Activated naive CD4-positive, alpha-beta T cell treated with anti-CD3 and anti-CD28 coated beads for 36 hours (primary cell): Measurements from ENCODE around the gene CLCNKB. TPM values are rescaled to one million over a fixed set of nuclear protein-coding genes. Genes with fewer than 3 reads are reported as not detected.
"Not testable (repeated sequence)": the region's sequence is repeated elsewhere in the genome, so short reads cannot be mapped to it uniquely, and the experiment has no call there.

Source experiments
- CTCF ChIA-PET: fragments of 350-600 bp; sonication (Branson Sonifier 250); formaldehyde crosslinking; loops from one replicate; lab custom pipeline; 2021; ENCODE audit warnings: antibody characterized with exemption; lab: Charles Lee
- DNase-seq: peaks from one replicate; pipeline ENCODE4 v3.0.0-alpha.2; 2020
- H3K27ac Mint-ChIP-seq: one replicate; pipeline ENCODE4 v1.8.0; 2021; ENCODE audit warnings: mild to moderate bottlenecking, mixed read lengths
- H3K27me3 Mint-ChIP-seq: one replicate; pipeline ENCODE4 v1.8.0; 2021; ENCODE audit warnings: low read depth, mixed read lengths
- H3K36me3 Mint-ChIP-seq: one replicate; pipeline ENCODE4 v1.8.0; 2021; ENCODE audit warnings: low read depth, mixed read lengths
- H3K4me1 Mint-ChIP-seq: one replicate; pipeline ENCODE4 v1.8.0; 2021; ENCODE audit warnings: low read depth, mixed read lengths
- H3K4me3 Mint-ChIP-seq: one replicate; pipeline ENCODE4 v1.8.0; 2021; ENCODE audit warnings: mild to moderate bottlenecking, moderate library complexity, mixed read lengths
- H3K9me3 Mint-ChIP-seq: one replicate; pipeline ENCODE4 v1.8.0; 2021; ENCODE audit warnings: mixed read lengths
- intact Hi-C: fragments of 100-400 bp; cut with micrococcal nuclease; formaldehyde crosslinking; loops from one replicate; pipeline ENCODE4 v1.15.1; 2023
- total RNA-seq, 2 experiments: library from RNA; stranded (reverse); gene quantifications; one replicate each; pipeline ENCODE4 v1.2.3, GENCODE V29; 2021

Gene CLCNKB
- total RNA-seq, 2 experiments from 2014 or later: not detected

GRCh38 chr1:16055613-16056520 is 12.3 kb downstream of the CLCNKB start:
- H3K4me3 Mint-ChIP-seq: no peak overlapping the region
- H3K4me1 Mint-ChIP-seq: peaks cover 2% of the 10 kb centered on the region
- intact Hi-C loops: loop anchor here (1.0 kb wide), 4 partner anchors 47 to 264 kb away; no protein-coding TSS in a partner anchor
- no peaks in the 10 kb centered on the region for H3K27me3 Mint-ChIP-seq
- H3K27ac Mint-ChIP-seq: no peak overlapping the region
- H3K9me3 Mint-ChIP-seq: no peaks in the 10 kb centered on the region
- DNase-seq: peak; percentile 93
- H3K36me3 Mint-ChIP-seq: no peaks in the 10 kb centered on the region
- CTCF ChIA-PET: interaction anchor here (0.6 to 3.9 kb wide), 9 partner anchors 10 to 264 kb away, joined by 3 to 23 read pairs (median 4); partner anchors contain the start of gene SRARP

- not testable (repeated sequence) for H3K27me3 Mint-ChIP-seq, H3K4me3 Mint-ChIP-seq, H3K27ac Mint-ChIP-seq, H3K4me1 Mint-ChIP-seq, H3K9me3 Mint-ChIP-seq, H3K36me3 Mint-ChIP-seq, DNase-seq
- intact Hi-C loops: loop anchor here (1.0 kb wide), 4 partner anchors 47 to 264 kb away; no protein-coding TSS in a partner anchor
- CTCF ChIA-PET: interaction anchor here (0.6 to 3.2 kb wide), 8 partner anchors 11 to 265 kb away, joined by 3 to 17 read pairs (median 4); partner anchors contain the start of gene SRARP
These were observed 12.9 kb downstream of the CLCNKB start for GRCh38 chr1:16056521-16056912.

DNA sequence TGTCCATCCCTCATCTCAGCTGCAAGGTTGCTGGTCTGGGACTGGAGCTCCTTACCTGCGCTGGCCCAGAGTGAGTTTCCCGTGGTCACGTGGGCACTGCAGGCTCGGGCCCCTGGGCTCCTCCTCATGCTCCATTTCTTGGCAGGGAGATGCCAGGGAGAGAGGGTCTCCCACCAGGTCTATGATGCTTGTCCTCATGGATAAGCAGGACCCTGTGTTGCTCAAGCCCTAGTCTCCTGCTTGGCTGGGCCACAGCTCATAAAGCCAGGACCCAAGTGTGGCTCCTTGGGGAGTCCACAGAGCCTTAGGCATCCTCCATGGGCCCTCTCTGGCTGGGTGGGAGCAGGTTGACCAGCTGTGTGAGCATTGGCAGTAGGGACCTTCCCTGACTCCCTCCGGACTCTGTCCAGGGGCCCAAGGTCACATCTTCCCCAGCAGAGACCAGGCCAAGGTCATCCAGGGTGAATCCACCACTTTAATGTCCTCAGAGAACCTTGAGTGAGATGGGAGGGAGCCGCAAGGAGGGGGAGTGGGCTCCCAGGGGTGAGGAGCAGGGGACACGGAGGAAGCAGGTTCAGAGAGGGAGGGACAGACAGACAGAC is 13.8 kb downstream of the CLCNKB start:
- not testable (repeated sequence) for H3K9me3 Mint-ChIP-seq, H3K4me3 Mint-ChIP-seq, H3K27ac Mint-ChIP-seq, H3K27me3 Mint-ChIP-seq, H3K36me3 Mint-ChIP-seq, DNase-seq, H3K4me1 Mint-ChIP-seq
- intact Hi-C loops: loop anchor here (1.0 kb wide), 1 partner anchor 24 kb away; no protein-coding TSS in a partner anchor
- CTCF ChIA-PET: interaction anchor here (0.6 to 3.2 kb wide), 8 partner anchors 12 to 265 kb away, joined by 3 to 17 read pairs (median 4); partner anchors contain the start of genes CLCNKB and SRARP

DNA sequence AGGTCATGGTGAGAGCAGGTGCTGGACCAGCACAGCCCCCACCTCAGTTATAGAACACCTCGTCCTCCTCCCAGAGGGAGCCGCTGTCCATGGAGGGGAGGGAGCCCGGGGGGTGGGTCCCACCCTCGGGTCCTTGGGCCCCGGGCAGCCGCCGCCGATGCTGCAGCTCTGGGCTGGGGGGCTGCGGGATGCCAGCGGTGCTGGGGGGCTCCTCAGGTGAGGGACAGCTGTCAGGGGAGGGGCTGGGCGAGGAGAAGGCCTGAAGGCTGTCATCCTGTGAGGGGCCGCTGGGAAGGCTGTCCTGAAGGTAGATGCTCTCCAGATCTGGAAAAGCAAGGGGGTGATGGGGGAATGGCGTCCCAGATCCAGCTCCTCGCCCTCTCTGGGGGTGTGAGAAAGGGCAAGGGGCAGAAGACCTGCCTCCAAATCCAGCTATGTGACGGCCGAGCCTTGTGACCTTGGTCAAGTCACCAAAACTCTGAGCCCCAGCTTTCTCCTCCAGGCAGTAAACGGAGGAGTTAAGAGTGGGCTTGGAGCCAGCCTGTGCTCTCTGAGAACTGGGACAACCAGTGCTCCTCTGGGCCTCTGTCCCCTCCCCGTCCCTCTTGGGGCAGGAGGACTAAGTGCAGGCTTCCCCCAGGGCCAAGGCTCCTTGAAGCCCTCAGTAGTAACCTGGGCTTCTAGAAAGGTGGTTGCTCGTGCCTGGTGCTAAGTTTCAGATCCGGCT is 15.0 kb downstream of the CLCNKB start:
- H3K9me3 Mint-ChIP-seq, H3K4me3 Mint-ChIP-seq, intact Hi-C loops, H3K27me3 Mint-ChIP-seq, H3K27ac Mint-ChIP-seq, H3K4me1 Mint-ChIP-seq, DNase-seq, H3K36me3 Mint-ChIP-seq: not testable (repeated sequence)
- CTCF ChIA-PET: interaction anchor here (1.0 kb wide), 1 partner anchor 15 kb away, joined by 4 read pairs; the partner anchor contains the start of gene CLCNKB

DNA sequence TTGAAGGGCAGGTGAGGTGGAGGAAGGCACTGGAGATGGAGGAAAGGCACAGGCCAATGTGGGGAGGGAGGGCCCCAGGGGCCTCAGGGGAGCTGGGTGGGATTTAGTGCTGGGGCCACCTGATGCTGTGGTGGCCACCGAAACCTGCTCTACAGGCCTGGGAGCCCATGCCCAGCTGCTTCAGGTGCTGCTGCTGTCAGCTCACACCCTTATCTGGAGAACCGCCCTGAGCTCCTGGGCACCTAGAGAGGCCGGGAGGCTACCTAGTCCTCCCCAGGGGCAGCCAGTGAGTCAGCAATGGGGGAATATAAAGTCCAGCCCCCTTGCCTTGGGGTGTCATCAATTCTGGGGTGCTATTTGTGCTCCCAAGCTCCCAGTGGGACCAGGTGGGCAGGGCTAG is 17.7 kb downstream of the CLCNKB start:
- intact Hi-C loops: no loop called here
- Mint-ChIP-seq H3K27me3 (no peaks in the 10 kb centered on the region), H3K9me3 (no peaks in the 10 kb centered on the region), H3K36me3 (no peaks in the 10 kb centered on the region), H3K27ac (no peak overlapping the region), H3K4me3 (no peak overlapping the region), H3K4me1 (no peaks in the 10 kb centered on the region)
- no peak for DNase-seq
- CTCF ChIA-PET: interaction anchor here (2.0 kb wide), 1 partner anchor 52 kb away, joined by 5 read pairs; no protein-coding TSS in a partner anchor

GRCh38 chr1:16061989-16062686 is 18.6 kb downstream of the CLCNKB start:
- H3K27me3 Mint-ChIP-seq, H3K9me3 Mint-ChIP-seq, H3K4me1 Mint-ChIP-seq, DNase-seq, H3K4me3 Mint-ChIP-seq, H3K36me3 Mint-ChIP-seq, CTCF ChIA-PET, intact Hi-C loops, H3K27ac Mint-ChIP-seq: not testable (repeated sequence)

- H3K27ac Mint-ChIP-seq, intact Hi-C loops, CTCF ChIA-PET, H3K27me3 Mint-ChIP-seq, H3K4me1 Mint-ChIP-seq, H3K36me3 Mint-ChIP-seq, DNase-seq, H3K9me3 Mint-ChIP-seq, H3K4me3 Mint-ChIP-seq: not testable (repeated sequence)
These were observed 19.1 kb downstream of the CLCNKB start for GRCh38 chr1:16062687-16063075.

DNA sequence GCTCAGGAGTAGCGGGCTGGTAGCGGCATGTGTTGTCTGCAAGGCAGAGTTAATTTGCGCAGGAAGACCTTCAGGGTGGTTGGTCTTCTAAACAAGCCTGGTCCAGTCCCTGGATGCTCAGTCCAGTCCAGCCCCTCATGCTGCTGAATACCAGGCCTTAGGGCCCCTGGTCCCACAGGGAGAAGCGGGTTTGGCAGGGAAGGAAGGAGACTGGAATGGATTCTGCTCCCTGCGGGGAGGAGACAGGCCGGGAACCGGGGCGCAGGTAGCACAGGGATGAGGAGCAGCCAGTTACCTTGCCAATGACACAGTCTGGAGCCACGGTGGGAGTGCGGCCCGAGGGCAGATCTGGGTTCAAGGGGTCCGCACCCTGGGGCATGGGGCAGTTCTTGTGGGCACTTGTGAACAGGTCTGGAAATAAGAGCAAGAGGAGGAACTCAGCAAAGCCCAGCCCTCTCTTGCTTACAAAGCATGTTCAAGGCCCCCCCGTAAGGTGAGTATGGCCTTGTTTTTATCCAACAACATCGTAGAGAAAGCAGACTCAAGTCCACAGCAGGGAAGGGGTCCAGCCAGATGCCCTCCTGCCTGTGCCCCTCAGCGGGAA is 19.7 kb downstream of the CLCNKB start:
- DNase-seq: no peak
- CTCF ChIA-PET: no interaction called here
- no peaks in the 10 kb centered on the region for H3K27me3 Mint-ChIP-seq
- no peaks in the 10 kb centered on the region for H3K4me1 Mint-ChIP-seq
- H3K36me3 Mint-ChIP-seq: no peaks in the 10 kb centered on the region
- H3K9me3 Mint-ChIP-seq: no peaks in the 10 kb centered on the region
- H3K4me3 Mint-ChIP-seq: no peak overlapping the region
- no peak overlapping the region for H3K27ac Mint-ChIP-seq
- intact Hi-C loops: no loop called here

GRCh38 chr1:16063921-16064320 is 20.3 kb downstream of the CLCNKB start:
- no peaks in the 10 kb centered on the region for H3K36me3 Mint-ChIP-seq
- H3K9me3 Mint-ChIP-seq: no peaks in the 10 kb centered on the region
- CTCF ChIA-PET: interaction anchor here (1.4 kb wide), 1 partner anchor 10 kb away, joined by 6 read pairs; the partner anchor contains the start of gene FAM131C
- no peaks in the 10 kb centered on the region for H3K27me3 Mint-ChIP-seq
- no peak overlapping the region for H3K4me3 Mint-ChIP-seq
- no peak for DNase-seq
- H3K27ac Mint-ChIP-seq: no peak overlapping the region
- no peaks in the 10 kb centered on the region for H3K4me1 Mint-ChIP-seq
- intact Hi-C loops: no loop called here

DNA sequence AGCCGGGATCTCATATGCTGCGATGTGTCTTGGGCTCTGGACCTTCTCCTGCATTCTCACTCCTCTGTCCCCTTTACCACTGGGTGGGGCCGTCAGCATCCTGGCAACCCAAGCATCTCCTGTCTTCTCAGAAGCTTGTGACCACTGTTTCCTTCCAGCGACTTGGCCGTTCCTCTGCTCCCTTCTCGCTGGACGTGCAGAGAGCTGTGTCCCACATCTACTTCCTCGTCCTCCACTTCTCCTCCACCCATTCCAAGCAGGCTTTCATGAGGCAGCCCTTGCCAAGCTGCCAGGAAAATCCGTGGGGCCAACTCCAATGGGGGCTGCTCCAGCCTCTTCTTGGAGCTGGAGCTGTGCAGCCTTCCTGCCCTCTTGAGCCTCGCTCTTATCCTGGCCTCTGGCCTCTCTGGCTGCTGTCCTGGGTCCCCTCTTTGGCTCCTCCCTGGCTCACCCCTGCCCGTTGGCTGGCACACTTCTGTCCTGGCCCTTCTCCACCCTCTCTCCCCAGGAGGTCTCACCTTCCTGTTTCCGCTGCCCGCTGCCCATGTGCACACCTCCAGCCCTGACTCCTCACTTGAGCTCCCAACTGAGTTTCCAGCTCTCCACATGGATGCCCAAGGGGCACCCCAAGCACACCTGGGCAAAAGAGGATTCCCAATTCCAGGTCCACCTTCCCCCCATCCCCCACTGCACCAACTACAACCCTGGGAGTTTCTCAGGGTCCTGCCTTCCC is 21.1 kb downstream of the CLCNKB start:
- Mint-ChIP-seq H3K36me3 (no peaks in the 10 kb centered on the region), H3K27ac (no peak overlapping the region), H3K4me1 (no peaks in the 10 kb centered on the region), H3K4me3 (no peak overlapping the region), H3K27me3 (no peaks in the 10 kb centered on the region), H3K9me3 (no peaks in the 10 kb centered on the region)
- CTCF ChIA-PET: interaction anchor here (1.0 to 1.4 kb wide), 2 partner anchors 9 to 122 kb away, joined by 3 to 6 read pairs; partner anchors contain the start of gene FAM131C
- DNase-seq: no peak
- intact Hi-C loops: no loop called here

DNA sequence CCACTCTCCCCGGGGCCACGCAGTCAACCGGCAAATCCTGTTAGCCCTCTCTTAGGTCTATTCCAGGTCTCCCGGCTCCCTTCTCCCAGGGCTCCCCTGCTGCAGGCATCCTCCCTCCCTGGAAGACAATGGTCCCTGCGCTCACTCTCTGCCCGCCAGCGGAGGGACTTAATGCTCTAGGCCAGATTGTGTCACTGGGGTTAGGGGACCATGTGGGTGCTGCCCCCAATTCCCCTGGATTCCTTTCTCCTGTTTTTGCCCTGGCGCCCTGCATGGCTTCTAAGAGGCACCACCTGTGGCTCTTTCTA is 21.6 kb downstream of the CLCNKB start:
- CTCF ChIA-PET: interaction anchor here (1.0 to 1.4 kb wide), 2 partner anchors 8 to 121 kb away, joined by 3 to 6 read pairs; partner anchors contain the start of gene FAM131C
- Mint-ChIP-seq H3K27me3 (no peaks in the 10 kb centered on the region), H3K4me3 (no peak overlapping the region)

More for the DNA sequence above, 21.6 kb downstream of the CLCNKB start:
- intact Hi-C loops: no loop called here
- H3K9me3 Mint-ChIP-seq: no peaks in the 10 kb centered on the region
- DNase-seq: no peak
- no peaks in the 10 kb centered on the region for H3K36me3 Mint-ChIP-seq
- H3K27ac Mint-ChIP-seq: no peak overlapping the region
- H3K4me1 Mint-ChIP-seq: peaks cover 3% of the 10 kb centered on the region
